Activated CD4-positive, CD25-positive, alpha-beta regulatory T cell treated with anti-CD3 and anti-CD28 coated beads, Interleukin-2, amount 50 U/mL, for 16 hours (primary cell): ENCODE results near the gene AUNIP.

Source experiments
- DNase-seq: peaks from one replicate; pipeline ENCODE4 v3.0.0-alpha.2; 2020; ENCODE audit warnings: low read depth, low spot score

Gene AUNIP

GRCh38 chr1:25828491-25828890 is 30.8 kb downstream of the AUNIP start:
- DNase-seq: no peak

GRCh38 chr1:25826571-25826970 is 32.7 kb downstream of the AUNIP start:
- no peak for DNase-seq

DNA sequence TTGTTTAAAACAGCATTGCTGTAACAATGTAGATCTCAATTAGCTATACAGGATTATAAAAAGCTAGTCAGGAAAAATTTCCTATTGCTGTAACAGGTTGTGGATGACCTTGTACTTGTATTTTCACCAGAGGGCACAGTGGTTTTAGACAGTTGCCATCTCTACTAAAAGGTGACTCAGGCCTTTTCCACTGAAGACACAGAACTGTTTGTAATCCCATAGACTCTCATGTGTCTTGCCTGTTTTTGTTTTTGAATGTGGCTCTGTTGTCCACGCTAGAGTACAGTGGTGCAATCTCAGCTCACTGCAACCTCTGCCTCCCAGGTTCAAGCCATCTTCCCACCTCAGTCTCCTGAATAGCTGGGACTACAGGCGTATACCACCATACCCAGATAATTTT is 33.7 kb downstream of the AUNIP start:
- DNase-seq: no peak

DNA sequence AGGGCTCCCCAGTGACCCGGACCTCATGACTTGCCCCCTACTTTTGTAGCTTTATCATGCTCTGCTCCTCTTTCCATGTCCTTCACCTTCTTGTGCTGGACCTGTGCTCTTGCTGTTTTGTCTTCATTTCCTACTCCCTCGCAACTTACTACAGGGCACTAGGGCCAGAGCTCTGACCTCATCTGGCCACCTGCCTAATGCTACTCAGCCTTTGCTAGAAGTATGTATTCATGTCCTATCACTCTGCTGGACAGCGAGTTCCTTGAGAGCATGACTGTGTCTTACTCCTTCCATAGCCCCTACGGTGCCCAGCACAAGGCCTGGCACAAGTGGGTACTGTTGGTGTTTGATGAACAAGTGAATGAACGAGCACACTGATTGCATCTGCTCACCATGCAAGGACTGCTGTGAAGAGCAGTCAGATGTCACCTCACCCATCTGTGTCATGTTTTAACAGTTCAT is 37.6 kb downstream of the AUNIP start:
- no peak for DNase-seq

DNA sequence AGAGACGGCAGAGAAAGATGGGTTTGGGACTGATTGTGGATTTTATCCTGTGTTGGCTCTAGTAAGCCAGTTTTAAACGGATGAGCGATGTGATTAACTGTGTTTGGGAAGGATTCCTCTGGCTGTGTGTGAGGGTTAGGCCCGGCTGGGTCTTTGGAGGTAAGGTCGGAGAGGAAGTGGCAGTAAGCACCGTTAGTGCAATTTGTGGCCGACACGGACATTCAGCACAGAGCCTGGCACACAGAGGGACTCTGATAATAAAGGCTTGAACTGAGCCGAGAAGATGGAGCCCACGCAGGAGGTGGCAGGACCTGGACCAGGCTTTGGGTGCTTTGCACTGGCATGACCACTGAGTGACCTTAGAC is 38.2 kb downstream of the AUNIP start:
- no peak for DNase-seq

GRCh38 chr1:25820247-25821111 is 38.8 kb downstream of the AUNIP start:
- peak; percentile 52 for DNase-seq

DNA sequence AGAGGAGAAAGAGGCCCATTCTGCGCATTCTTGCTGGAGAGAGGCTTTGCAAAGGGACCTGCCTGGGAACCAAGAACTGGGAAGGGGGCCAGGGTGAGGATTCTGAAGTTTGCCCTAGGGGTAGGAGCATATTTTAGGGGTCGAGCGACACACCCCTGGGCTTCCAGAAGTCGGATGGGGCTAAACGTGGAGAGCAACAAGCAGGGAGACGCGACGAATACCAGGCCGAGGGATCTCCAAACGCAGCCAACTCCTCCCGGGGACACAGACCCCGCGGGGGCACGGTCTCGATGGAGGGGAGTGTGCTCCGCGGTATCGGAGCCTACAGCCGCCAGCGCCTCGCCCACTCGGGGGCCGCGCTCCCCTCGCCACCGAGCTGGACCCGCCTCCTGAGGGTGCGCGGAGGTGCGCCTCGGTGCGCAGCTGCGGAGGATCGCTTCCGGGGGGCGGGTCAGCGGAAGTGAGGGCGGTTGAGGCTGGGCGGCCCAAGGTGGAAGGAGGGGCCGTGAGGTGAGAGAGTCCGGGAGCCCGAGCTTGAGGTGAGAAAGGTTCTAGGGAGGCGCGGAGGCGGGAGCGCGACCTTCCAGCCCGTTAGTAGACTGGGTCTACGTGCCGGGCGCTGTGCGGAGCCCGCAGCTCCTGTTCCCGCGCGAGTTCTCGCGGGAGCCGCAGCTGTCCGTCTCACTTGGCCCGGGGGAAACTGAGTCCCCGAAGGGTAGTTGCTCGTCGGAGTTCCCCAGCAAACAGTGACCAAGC is 39.6 kb downstream of the AUNIP start, which contains the start of gene MTFR1L:
Gene MTFR1L (plus strand): TSS at position 464 of the 756 bp plus-strand sequence. CDS start 3,151 bp downstream, outside the sequence.
- peak; percentile 87 for DNase-seq

DNA sequence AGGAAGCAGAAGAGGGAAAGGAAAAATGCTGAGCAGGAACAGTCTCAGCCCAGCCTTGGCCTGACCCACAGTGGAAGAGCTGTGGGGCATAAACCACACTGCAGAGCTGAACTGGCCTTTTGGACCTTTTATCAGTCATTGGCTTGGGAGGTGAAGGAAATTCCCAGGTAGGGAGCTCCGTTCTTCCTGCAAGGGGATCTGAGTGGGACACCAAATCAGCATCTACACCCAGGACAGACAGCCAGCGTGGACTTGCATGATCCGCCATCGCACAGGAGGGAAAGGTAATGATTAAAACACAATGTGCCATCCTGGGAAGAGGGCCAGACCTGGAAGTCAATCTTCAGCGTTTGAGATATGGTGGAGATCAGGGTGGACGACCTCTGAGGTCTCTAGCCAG is 40.7 kb downstream of the AUNIP start:
- DNase-seq: no peak

DNA sequence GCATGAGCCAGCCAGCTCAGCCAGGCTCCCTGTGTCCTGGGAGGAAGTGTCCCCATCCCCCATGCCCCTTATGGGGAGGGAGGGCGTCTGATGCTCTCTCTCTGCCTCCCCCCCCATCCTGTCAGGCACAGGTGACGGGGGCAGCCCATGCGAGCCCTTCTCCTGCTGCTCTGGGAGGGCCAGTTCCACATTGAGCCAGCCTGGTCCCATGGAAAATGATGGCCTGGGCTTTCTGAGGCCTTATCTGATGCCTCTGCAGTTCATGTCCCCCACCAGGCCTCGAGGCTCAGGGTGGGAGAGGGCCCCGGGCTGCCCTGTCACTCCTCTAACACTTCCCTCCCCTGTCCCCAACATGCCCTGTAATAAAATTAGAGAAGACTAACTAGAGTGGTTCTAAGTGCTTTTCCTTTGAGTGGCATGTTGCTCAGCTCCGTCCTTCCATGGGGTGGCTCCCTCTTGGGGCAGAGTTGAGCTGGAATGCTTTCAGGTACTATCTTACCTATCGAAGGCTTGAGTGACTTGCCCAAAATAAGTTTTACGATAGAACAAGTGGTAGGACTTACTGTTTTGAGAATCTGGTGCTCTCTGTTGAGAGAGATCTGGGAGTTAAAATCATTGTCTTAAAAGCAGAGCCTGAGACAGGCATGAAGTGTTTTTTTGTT is 41.3 kb downstream of the AUNIP start:
- no peak for DNase-seq

- DNase-seq: no peak
Observed at GRCh38 chr1:25816112-25816718, 43.0 kb downstream of the AUNIP start.

- no peak for DNase-seq
Observed at GRCh38 chr1:25815208-25816111, 43.8 kb downstream of the AUNIP start.

- DNase-seq: no peak
Observed at GRCh38 chr1:25814549-25815087, 44.6 kb downstream of the AUNIP start.

GRCh38 chr1:25813734-25814471 is 45.4 kb downstream of the AUNIP start:
- DNase-seq: no peak

- no peak for DNase-seq
Observed at GRCh38 chr1:25813071-25813733, 46.1 kb downstream of the AUNIP start.

DNA sequence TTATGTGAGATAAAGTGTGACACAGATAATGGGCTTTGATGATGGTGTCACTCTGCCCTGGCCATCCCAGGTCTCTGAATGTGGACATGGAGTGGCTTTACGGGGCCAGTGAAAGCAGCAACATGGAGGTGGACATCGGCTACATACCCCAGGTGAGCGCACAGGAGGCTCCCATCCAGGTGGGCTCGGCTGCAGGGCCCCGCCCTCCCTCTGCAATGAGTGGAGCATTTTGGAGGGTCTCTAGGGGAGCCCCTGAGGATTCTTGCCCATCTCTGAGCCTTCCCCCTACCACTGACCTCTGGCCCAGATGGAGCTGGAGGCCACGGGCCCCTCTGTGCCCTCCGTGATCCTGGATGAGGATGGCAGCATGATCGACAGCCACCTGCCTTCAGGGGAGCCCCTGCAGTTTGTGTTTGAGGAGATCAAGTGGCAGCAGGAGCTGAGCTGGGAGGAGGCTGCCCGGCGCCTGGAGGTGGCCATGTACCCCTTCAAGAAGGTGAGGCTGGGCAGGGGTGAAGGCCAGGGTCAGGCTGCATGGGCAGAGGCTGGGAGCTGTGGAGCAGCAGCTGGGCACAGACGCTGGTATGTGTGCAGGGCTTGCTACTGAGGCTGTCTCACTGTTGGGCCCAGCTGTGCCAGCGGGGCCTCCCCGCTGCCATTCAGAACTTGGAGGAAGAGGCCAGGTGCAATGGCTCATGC is 47.7 kb downstream of the AUNIP start:
- no peak for DNase-seq

- peak; percentile 65 for DNase-seq
Observed at GRCh38 chr1:25810341-25811299, 48.6 kb downstream of the AUNIP start.

DNA sequence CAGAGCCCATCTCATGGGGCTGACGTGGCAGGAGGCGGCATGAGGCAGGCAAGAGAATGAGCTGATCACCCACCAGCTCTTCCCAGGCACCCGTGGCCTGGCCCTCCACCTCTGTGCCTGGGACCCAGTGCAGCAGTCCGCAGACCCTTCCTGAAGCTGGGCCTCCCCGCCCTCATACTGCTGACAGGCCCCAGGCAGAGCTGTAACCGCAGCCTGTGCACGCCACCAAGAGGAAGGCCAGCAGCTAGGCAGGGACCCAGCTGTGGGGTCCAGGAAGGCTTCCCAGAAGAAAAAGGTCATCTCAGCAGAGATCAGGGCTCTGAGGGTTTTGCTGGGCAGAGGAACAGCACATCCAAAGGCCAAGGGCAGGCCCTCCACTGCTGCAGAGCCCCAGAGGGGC is 49.3 kb downstream of the AUNIP start:
- DNase-seq: no peak
